Prostate gland (tissue), 2 donors: ENCODE data around the gene ZNF426.

Source experiments
- CTCF ChIP-seq, 4 experiments: fragments of 200-600 bp in 2 of 4; fragments of 450-650 bp in 2 of 4; sonication (generic) in 2 of 4; IDR thresholded peaks; 1 replicate in 3 of 4; 2 replicates in 1 of 4; pipeline ENCODE4 v1.5.1; 2016 to 2019; ENCODE audit warnings: antibody characterized with exemption in 4 of 4, mild to moderate bottlenecking in 2 of 4, moderate library complexity in 2 of 4
- POLR2A ChIP-seq: fragments of 450-650 bp; IDR thresholded peaks from one replicate; pipeline ENCODE4 v1.6.1; 2016; ENCODE audit warnings: antibody characterized with exemption, mild to moderate bottlenecking
- POLR2AphosphoS5 ChIP-seq: sonication (generic); formaldehyde crosslinking; IDR thresholded peaks from one replicate; pipeline ENCODE4 v1.6.1; 2017; ENCODE audit warnings: antibody characterized with exemption

- TF ChIP-seq POLR2A: no peak
- TF ChIP-seq CTCF (IDR thresholded peaks at IDR 0.05): no peak
- TF ChIP-seq POLR2AphosphoS5: no peak
These were observed 14.3 kb upstream of the ZNF426 start for GRCh38 chr19:9552536-9553274.
